ENCODE measurements around the gene PRL. TPM values are rescaled to one million over a fixed set of nuclear protein-coding genes. Genes with fewer than 3 reads are reported as not detected.

PRL gene
- total and polyA plus RNA-seq, 11 donors: not detected

DNA sequence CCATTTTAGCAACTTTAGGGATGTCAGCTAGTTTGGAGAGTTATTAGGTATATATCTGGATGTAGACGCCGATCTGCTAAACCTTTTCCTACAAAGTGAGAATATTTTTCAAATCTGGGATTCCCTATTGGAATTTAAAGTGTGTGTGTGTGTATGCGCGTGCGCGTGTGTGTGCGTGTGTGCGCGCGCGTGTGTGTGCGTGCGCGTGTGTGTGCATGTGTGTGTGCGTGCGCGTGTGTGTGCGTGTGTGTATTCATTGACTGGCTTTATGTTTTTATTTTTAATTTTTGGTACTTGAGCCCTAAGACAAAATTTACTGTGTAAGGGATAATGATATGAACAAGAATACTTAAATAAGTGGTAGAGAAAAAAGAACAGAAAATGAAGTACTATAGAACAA is 8.1 kb downstream of the PRL start:
- H3K4me3 ChIP-seq: no peak overlapping the region
- no peak for ATAC-seq
- WGBS, 4 donors: 93 to 96% (median 94%) methylated on average over 18 of the region's 18 CpGs

DNA sequence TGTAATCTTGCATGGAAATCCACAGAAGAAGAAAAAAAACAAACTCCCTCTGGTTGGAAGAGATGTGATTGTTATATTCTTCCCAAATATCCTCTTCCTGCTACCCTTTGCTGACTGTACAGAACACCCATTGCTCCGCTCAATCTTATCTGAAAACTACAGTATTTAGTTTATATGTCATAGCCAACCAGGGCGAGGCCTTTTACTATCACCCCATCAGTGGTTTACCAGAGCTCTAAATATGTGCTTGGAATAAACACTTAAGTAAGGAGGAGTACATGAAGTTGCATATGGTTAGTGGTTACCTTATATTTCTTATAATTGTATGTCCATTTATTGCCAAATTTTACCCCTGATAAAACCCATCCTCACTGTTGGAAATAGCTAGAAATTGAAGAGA is 12.2 kb downstream of the PRL start:
- intact Hi-C loops (cut with DNase I): no loop called here
- 94 to 98% (median 95%) methylated on average over 2 of the region's 2 CpGs for WGBS, 4 donors
- H3K36me3 ChIP-seq: no peaks in the 10 kb centered on the region
- no peaks in the 10 kb centered on the region for H3K27me3 ChIP-seq
- ATAC-seq: no peak
- no peak overlapping the region for H3K4me3 ChIP-seq
- no peaks in the 10 kb centered on the region for H3K4me1 ChIP-seq
- TF ChIP-seq POLR2A (IDR thresholded peaks at IDR 0.05): no peak
- TF ChIP-seq, protein P1, sequence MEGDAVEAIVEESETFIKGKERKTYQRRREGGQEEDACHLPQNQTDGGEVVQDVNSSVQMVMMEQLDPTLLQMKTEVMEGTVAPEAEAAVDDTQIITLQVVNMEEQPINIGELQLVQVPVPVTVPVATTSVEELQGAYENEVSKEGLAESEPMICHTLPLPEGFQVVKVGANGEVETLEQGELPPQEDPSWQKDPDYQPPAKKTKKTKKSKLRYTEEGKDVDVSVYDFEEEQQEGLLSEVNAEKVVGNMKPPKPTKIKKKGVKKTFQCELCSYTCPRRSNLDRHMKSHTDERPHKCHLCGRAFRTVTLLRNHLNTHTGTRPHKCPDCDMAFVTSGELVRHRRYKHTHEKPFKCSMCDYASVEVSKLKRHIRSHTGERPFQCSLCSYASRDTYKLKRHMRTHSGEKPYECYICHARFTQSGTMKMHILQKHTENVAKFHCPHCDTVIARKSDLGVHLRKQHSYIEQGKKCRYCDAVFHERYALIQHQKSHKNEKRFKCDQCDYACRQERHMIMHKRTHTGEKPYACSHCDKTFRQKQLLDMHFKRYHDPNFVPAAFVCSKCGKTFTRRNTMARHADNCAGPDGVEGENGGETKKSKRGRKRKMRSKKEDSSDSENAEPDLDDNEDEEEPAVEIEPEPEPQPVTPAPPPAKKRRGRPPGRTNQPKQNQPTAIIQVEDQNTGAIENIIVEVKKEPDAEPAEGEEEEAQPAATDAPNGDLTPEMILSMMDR (IDR thresholded peaks at IDR 0.05): no peak
- DNase-seq: no peak
- no peak overlapping the region for H3K27ac ChIP-seq
- no peaks in the 10 kb centered on the region for H3K9me3 ChIP-seq

More for the DNA sequence above, 8.1 kb downstream of the PRL start:
- intact Hi-C loops (cut with DNase I): no loop called here
- no peak for TF ChIP-seq POLR2A (IDR thresholded peaks at IDR 0.05)
- TF ChIP-seq, protein P1 (IDR thresholded peaks at IDR 0.05): no peak
- H3K9me3 ChIP-seq: no peaks in the 10 kb centered on the region
- DNase-seq: no peak
- H3K27ac ChIP-seq: no peak overlapping the region
- no peaks in the 10 kb centered on the region for H3K36me3 ChIP-seq
- no peaks in the 10 kb centered on the region for H3K27me3 ChIP-seq
- no peaks in the 10 kb centered on the region for H3K4me1 ChIP-seq

DNA sequence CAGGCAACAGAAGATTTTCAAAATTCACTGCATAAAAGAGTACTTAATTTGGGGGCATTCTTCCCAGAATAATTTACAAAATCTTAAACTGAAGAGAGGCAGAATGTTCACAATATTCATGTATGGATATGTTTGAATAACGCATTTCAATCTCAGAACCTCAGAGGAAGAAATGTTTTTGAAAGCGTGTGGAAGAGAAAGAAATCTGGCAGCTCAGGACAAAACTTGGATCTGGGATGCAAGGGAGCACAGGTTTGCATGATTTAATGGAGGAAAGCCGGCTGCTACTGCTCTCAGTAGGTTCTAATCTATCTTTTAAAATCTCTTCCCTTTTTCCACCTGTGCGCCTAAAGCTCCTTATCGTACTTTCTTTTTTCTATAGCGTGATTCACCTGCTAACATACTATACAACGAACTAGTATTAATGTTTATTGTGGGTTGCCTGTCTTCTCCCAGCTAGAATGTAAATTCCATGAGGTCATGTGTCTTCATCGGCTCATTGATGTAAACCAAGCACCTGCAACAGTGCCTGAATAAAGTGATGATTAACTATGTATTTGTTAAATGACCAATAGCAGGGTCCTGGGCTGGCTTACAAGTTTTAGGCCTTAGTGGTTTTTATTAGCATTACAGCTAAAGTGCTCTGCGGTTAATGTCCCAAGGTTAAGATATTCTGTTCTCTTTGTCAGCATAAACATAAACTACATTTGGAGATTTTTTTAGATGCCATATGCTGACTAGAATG is 15.3 kb downstream of the PRL start:
- H3K4me1 ChIP-seq: no peaks in the 10 kb centered on the region
- ATAC-seq (no peak), DNase-seq (no peak)
- no peaks in the 10 kb centered on the region for H3K27me3 ChIP-seq
- H3K36me3 ChIP-seq: no peaks in the 10 kb centered on the region
- H3K4me3 ChIP-seq: no peak overlapping the region
- no peak overlapping the region for H3K27ac ChIP-seq
- H3K9me3 ChIP-seq: peaks cover 0 to 8% (median 0%) of the 10 kb centered on the region in 12 donors
- no peak for TF ChIP-seq POLR2A (IDR thresholded peaks at IDR 0.05)
- TF ChIP-seq, protein P1 (IDR thresholded peaks at IDR 0.05): no peak
- intact Hi-C loops (cut with DNase I): no loop called here
- WGBS, 4 donors: 96 to 98% (median 96%) methylated on average over 9 of the region's 9 CpGs

DNA sequence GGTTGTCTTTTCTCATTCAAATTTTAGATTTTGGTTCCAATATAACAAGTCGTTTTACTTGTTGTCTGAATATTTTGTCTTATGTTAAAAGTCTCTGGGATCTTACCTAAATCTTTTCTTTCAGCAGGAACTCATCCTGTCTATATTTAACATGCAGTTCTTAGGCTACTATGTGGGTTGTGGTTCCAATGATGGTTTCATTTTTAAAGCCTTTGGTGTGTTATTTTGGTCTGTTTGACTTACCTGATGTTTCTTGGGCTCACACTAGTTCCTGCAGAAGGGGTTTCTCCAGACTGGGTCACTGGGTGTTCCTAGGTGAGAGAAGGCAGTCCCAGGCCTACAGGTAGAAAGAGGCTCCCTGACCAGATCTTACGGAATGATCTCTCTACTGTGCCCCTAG is 17.4 kb downstream of the PRL start:
- Histone ChIP-seq H3K36me3 (no peaks in the 10 kb centered on the region), H3K9me3 (peaks cover 0 to 12% (median 0%) of the 10 kb centered on the region in 12 donors), H3K27ac (no peak overlapping the region), H3K4me3 (no peak overlapping the region), H3K27me3 (no peaks in the 10 kb centered on the region), H3K4me1 (no peaks in the 10 kb centered on the region)
- WGBS, 4 donors: 89 to 93% (median 92%) methylated on average over 2 of the region's 2 CpGs
- no peak for ATAC-seq
- no peak for DNase-seq
- TF ChIP-seq POLR2A (IDR thresholded peaks at IDR 0.05): no peak
- TF ChIP-seq, protein P1 (IDR thresholded peaks at IDR 0.05): no peak
- intact Hi-C loops (cut with DNase I): no loop called here

All from heart left ventricle (tissue), 16 donors.